B cell (primary cell): ENCODE measurements around the gene ADAMTSL4. TPM values are rescaled to one million over a fixed set of nuclear protein-coding genes. Genes with fewer than 3 reads are reported as not detected.

Experiments
- ATAC-seq: fragments of 200-7000 bp; cut with Tn5 transposase; one replicate; pipeline ENCODE4 v1.10.0; 2021; ENCODE audit warnings: low read depth, mild to moderate bottlenecking, moderate number of reproducible peaks, moderate library complexity
- CTCF ChIA-PET: fragments of 350-600 bp; sonication (Branson Sonifier 250); formaldehyde crosslinking; loops from one replicate; lab custom pipeline; 2021; ENCODE audit warnings: antibody characterized with exemption, inconsistent platforms; lab: Charles Lee
- POLR2A ChIA-PET: fragments of 350-600 bp; sonication (Branson Sonifier 250); formaldehyde crosslinking; loops from one replicate; lab custom pipeline; 2021; ENCODE audit warnings: antibody characterized with exemption; lab: Charles Lee
- DNase-seq: peaks from one replicate; pipeline ENCODE4 v3.0.0; 2013
- H2AFZ ChIP-seq: 2 replicates; pipeline ENCODE4 v1.6.1; 2012; ENCODE audit warnings: mild to moderate bottlenecking, low read depth, low read length; ENCODE audit not compliant: insufficient read depth, poor library complexity, severe bottlenecking
- H3K27ac ChIP-seq, 2 donors: 1 replicate in 1 of 2; 2 replicates in 1 of 2; pipeline ENCODE4 v1.5.1; 2012 to 2013; ENCODE audit warnings: low read length in 2 of 2, mild to moderate bottlenecking in 2 of 2, moderate library complexity in 1 of 2
- H3K27me3 ChIP-seq, 4 experiments: fragments of 200-600 bp in 1 of 4; sonication (generic) in 1 of 4; replicated peaks in 1 of 4; 1 replicate in 2 of 4; 2 replicates in 2 of 4; pipeline versions ENCODE4 v1.6.1 to v1.7.0; 2013 to 2016; ENCODE audit warnings: low read length in 3 of 4, mild to moderate bottlenecking in 2 of 4, mixed read lengths in 1 of 4, moderate library complexity in 1 of 4; ENCODE audit not compliant: insufficient read depth in 4 of 4, control insufficient read depth in 3 of 4; ENCODE audit errors: control extremely low read depth in 1 of 4
- H3K36me3 ChIP-seq, 2 experiments: replicated peaks in 1 of 2; 1 replicate in 1 of 2; 2 replicates in 1 of 2; pipeline versions ENCODE4 v1.6.1 to v1.7.1; 2013; ENCODE audit warnings: low read length in 1 of 2; ENCODE audit not compliant: insufficient read depth in 2 of 2, control insufficient read depth in 1 of 2; ENCODE audit errors: control extremely low read depth in 1 of 2, extremely low read depth in 1 of 2
- H3K4me1 ChIP-seq, 2 donors: fragments of 200-600 bp in 1 of 2; sonication (generic) in 1 of 2; 1 replicate in 1 of 2; 2 replicates in 1 of 2; pipeline versions ENCODE4 v1.5.1 to v1.6.1; 2013 to 2017; ENCODE audit warnings: low read length in 2 of 2; ENCODE audit not compliant: control insufficient read depth in 2 of 2, insufficient read depth in 2 of 2
- H3K4me2 ChIP-seq: replicated peaks from 2 replicates; pipeline ENCODE3; 2012; ENCODE audit warnings: mild to moderate bottlenecking, low read depth, low read length; ENCODE audit not compliant: poor library complexity, severe bottlenecking
- H3K4me3 ChIP-seq, 5 experiments: fragments of 200-600 bp in 1 of 5; sonication (generic) in 1 of 5; 1 replicate in 3 of 5; 2 replicates in 2 of 5; pipeline versions ENCODE4 v1.5.1 to v1.7.0; 2011 to 2016; ENCODE audit warnings: low read length in 4 of 5, mild to moderate bottlenecking in 4 of 5, low read depth in 2 of 5, control low read depth in 1 of 5, moderate library complexity in 1 of 5; ENCODE audit not compliant: insufficient read depth in 1 of 5; ENCODE audit errors: control extremely low read depth in 1 of 5, extremely low read depth in 1 of 5
- H3K79me2 ChIP-seq: fragments of 200-600 bp; sonication (generic); one replicate; pipeline ENCODE4 v1.6.0; 2016; ENCODE audit warnings: low read length; ENCODE audit not compliant: control insufficient read depth, insufficient read depth
- H3K9ac ChIP-seq: fragments of 200-600 bp; sonication (generic); 2 replicates; pipeline ENCODE4 v1.6.1; 2017; ENCODE audit warnings: mild to moderate bottlenecking, low read length, moderate library complexity
- H3K9me3 ChIP-seq, 3 donors: one replicate each; pipeline versions ENCODE4 v1.6.1 to v1.7.1; 2013; ENCODE audit warnings: low read length in 2 of 3; ENCODE audit not compliant: control insufficient read depth in 2 of 3, insufficient read depth in 1 of 3; ENCODE audit errors: control extremely low read depth in 1 of 3
- H4K20me1 ChIP-seq: 2 replicates; pipeline ENCODE4 v1.6.0; 2012; ENCODE audit warnings: mild to moderate bottlenecking, low read length; ENCODE audit not compliant: insufficient read depth, control insufficient read depth, poor library complexity, severe bottlenecking
- H3K27ac Mint-ChIP-seq: one replicate; pipeline ENCODE4 v1.8.0; 2021; ENCODE audit warnings: mixed read lengths
- H3K27me3 Mint-ChIP-seq: one replicate; pipeline ENCODE4 v1.8.0; 2021; ENCODE audit warnings: mixed read lengths
- H3K4me1 Mint-ChIP-seq: one replicate; pipeline ENCODE4 v1.8.0; 2021; ENCODE audit warnings: mixed read lengths
- H3K4me3 Mint-ChIP-seq: one replicate; pipeline ENCODE4 v1.8.0; 2021; ENCODE audit warnings: mixed read lengths
- H3K9me3 Mint-ChIP-seq: one replicate; pipeline ENCODE4 v1.8.0; 2022; ENCODE audit warnings: mixed read lengths; ENCODE audit not compliant: insufficient read depth
- EZH2 ChIP-seq: IDR thresholded peaks from 2 replicates; pipeline ENCODE4 v1.6.1; 2012; ENCODE audit warnings: borderline replicate concordance, low read depth, mild to moderate bottlenecking, moderate library complexity, low read length; ENCODE audit not compliant: insufficient read depth, poor library complexity, severe bottlenecking
- WGBS: methylation state at CpG from one replicate; pipeline ENCODE4 v1.1.5; 2013; ENCODE audit warnings: missing lambda C conversion rate; ENCODE audit not compliant: insufficient coverage; 5-methylcytosine and 5-hydroxymethylcytosine counted together
- intact Hi-C: fragments of 100-400 bp; cut with micrococcal nuclease; formaldehyde crosslinking; loops from one replicate; pipeline ENCODE4 v1.10.0; 2022
- polyA plus RNA-seq: library from polyadenylated mRNA; depleted of rRNA; stranded (reverse); fragments of >200 nt; gene quantifications from 2 replicates; pipeline ENCODE4 v1.2.3, GENCODE V29; 2012
- total RNA-seq, 2 donors: library from RNA; stranded (reverse); fragments of 120-200 nt in 1 of 2; gene quantifications; 1 replicate in 1 of 2; 2 replicates in 1 of 2; pipeline versions ENCODE4 v1.2.3 to v1.2.4, GENCODE V29; 2013 to 2022
- TF ChIP-seq, protein P1 (sequence below): fragments of 200-600 bp; IDR thresholded peaks from one replicate; pipeline ENCODE4 v1.8.0; 2022; ENCODE audit warnings: antibody characterized with exemption, mild to moderate bottlenecking

The ADAMTSL4 gene
- total and polyA plus RNA-seq, 2 donors (not counting 1 experiment from before 2014, with no cell fraction given) = 0.70 TPM; not detected in 1

DNA sequence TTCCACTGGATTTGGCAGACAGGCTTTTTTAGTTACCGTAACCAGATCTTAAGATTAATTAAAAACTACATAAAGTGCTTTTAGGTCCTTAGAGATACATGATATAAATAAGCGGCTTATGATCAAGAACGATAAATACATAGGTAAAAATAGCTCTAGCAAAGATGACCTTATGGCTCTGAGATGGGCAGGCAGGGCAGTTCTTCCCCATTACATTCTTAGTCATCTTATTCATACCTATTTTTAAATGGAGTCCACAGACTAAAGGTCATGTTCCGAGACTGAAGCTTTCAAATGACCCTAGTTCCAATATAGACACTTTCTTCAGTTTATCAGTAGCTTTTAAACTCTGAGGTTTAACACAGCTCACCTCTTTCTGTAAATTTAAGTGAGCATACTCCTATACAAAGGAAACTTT, 25.9 kb downstream of the ADAMTSL4 start:
- peak overlapping the region; percentile 76 to 100 (median 98) for H3K4me3 ChIP-seq
- WGBS = no CpG with 5 or more reads among the region's 4 CpGs
- peaks cover 94% of the 10 kb centered on the region for H3K79me2 ChIP-seq
- ChIA-PET CTCF (interaction anchor here (18.0 to 19.2 kb wide), 2 partner anchors 14 to 45 kb away, joined by 157 to 497 read pairs; no protein-coding TSS in a partner anchor), POLR2A (interaction anchor here (0.9 to 11.2 kb wide), 2 partner anchors 11 to 40 kb away, joined by 4 to 371 read pairs; no protein-coding TSS in a partner anchor)
- no peaks in the 10 kb centered on the region for H3K9me3 ChIP-seq
- peaks cover 64 to 68% of the 10 kb centered on the region in 2 donors for H3K4me1 ChIP-seq
- DNase-seq (no peak), ATAC-seq (no peak)
- peak overlapping the region; percentile 86 for H3K4me2 ChIP-seq
- peaks cover 1 to 73% of the 10 kb centered on the region in 2 experiments for H3K36me3 ChIP-seq
- Mint-ChIP-seq H3K27me3 (no peaks in the 10 kb centered on the region), H3K9me3 (no peaks in the 10 kb centered on the region), H3K4me3 (peak overlapping the region; percentile 99), H3K4me1 (peaks cover 65% of the 10 kb centered on the region), H3K27ac (peak overlapping the region; percentile 83)
- H2AFZ ChIP-seq = no peak overlapping the region
- peak overlapping the region; percentile 29 to 97 for H3K27ac ChIP-seq
- no peak for TF ChIP-seq EZH2
- TF ChIP-seq, protein P1, sequence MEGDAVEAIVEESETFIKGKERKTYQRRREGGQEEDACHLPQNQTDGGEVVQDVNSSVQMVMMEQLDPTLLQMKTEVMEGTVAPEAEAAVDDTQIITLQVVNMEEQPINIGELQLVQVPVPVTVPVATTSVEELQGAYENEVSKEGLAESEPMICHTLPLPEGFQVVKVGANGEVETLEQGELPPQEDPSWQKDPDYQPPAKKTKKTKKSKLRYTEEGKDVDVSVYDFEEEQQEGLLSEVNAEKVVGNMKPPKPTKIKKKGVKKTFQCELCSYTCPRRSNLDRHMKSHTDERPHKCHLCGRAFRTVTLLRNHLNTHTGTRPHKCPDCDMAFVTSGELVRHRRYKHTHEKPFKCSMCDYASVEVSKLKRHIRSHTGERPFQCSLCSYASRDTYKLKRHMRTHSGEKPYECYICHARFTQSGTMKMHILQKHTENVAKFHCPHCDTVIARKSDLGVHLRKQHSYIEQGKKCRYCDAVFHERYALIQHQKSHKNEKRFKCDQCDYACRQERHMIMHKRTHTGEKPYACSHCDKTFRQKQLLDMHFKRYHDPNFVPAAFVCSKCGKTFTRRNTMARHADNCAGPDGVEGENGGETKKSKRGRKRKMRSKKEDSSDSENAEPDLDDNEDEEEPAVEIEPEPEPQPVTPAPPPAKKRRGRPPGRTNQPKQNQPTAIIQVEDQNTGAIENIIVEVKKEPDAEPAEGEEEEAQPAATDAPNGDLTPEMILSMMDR = no peak
- intact Hi-C loops = loop anchor here (1.0 kb wide), 1 partner anchor 36 kb away; no protein-coding TSS in a partner anchor
- peak overlapping the region; percentile 94 for H3K9ac ChIP-seq
- H3K27me3 ChIP-seq = no peaks in the 10 kb centered on the region
- peaks cover 69% of the 10 kb centered on the region for H4K20me1 ChIP-seq
